Urinary bladder (tissue), 4 donors: ENCODE data around the gene RXRA. TPM values are rescaled to one million over a fixed set of nuclear protein-coding genes. Genes with fewer than 3 reads are reported as not detected.

ENCODE experiments used
- DNase-seq: peaks from one replicate; pipeline ENCODE4 v3.0.0-alpha.2; 2015; ENCODE audit errors: extremely low spot score
- H3K27ac ChIP-seq: one replicate; pipeline ENCODE4 v1.5.1; 2013; ENCODE audit warnings: low read depth, mild to moderate bottlenecking, moderate library complexity
- H3K36me3 ChIP-seq: one replicate; pipeline ENCODE4 v1.6.1; 2013; ENCODE audit warnings: mild to moderate bottlenecking, moderate library complexity; ENCODE audit not compliant: insufficient read depth
- H3K4me1 ChIP-seq: one replicate; pipeline ENCODE4 v1.6.1; 2013; ENCODE audit warnings: mild to moderate bottlenecking, moderate library complexity; ENCODE audit not compliant: insufficient read depth
- H3K4me3 ChIP-seq: one replicate; pipeline ENCODE4 v1.5.1; 2013; ENCODE audit warnings: low read depth, low read length
- WGBS: extraction: QIAGEN DNeasy Blood & Tissue Kit; methylation state at CpG from one replicate; pipeline ENCODE4 v1.1.7; 2013; 5-methylcytosine and 5-hydroxymethylcytosine counted together
- polyA plus RNA-seq: library from polyadenylated mRNA; stranded (reverse); fragments of 200-250 nt; gene quantifications from one replicate; pipeline ENCODE4 v1.2.3, GENCODE V29; 2013
- total RNA-seq: library from RNA; depleted of rRNA; stranded (reverse); fragments of >200 nt; gene quantifications from one replicate; pipeline ENCODE4 v1.2.3, GENCODE V29; 2014
- donor health status: healthy with polysubstance abuse.
- donor health status: healthy.

The RXRA gene
- total and polyA plus RNA-seq, 2 donors, result 19.7 to 70.6 TPM

DNA sequence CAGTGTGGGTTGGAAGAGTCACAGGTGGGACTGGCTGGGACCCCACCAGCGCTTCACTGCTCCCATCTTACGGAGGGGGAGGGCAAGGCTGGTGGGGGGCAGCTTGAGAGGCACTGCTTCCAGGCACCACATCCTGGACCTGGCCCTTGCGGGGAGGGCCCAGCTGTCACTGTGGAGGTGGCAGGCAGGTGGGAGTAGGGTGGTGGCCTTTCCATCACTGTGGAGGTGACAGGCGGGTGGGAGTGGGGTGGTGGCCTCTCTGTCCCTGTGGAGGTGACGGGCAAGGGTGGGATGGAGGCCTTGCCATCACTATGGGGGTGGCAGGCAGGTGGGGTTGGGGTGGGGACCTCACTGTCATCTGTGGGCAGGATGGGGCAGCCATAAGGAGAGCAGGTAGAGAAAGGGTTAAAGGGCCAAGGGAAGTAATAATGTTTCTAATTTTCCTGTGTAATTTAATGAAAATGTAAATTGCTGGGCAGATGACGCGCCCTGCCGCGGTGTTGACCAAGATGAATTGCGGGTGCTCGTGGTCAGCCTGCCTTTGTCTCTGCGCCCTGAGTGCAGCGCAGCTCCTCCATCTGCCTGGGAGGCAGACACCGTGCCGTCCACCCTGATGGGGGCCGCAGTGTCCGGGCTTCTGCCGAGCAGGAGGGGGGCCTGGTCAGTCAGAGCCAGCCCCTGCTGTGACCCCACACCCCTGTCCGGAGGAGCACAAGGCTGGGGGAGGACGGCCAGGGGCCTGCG is 20.8 kb downstream of the RXRA start:
- no peak overlapping the region for H3K27ac ChIP-seq
- H3K36me3 ChIP-seq, result no peaks in the 10 kb centered on the region
- no peak overlapping the region for H3K4me3 ChIP-seq
- DNase-seq, result no peak
- H3K4me1 ChIP-seq, result no peaks in the 10 kb centered on the region
- 88% methylated on average over 21 of the region's 21 CpGs for WGBS

DNA sequence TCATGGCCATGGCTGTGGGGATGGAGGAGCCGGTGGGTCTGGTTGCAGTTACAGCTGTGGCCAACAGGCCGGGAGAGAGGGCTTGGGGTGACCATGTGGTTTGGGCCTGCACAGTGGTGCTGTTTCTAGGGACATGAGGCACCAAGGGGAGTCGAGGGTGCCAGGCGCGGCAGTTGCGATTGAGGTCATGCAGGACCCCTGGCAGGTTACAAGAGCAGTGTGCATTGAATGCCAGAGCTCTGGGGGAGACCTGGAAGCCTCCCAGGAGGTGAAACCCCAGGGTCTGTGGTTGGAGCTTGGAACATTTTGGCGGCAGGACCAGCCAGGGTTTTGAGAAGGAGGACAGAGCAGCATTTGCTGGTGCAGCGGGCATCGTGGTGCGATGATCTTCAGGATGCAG is 21.7 kb downstream of the RXRA start:
- Histone ChIP-seq H3K36me3 (no peaks in the 10 kb centered on the region), H3K4me1 (peaks cover under 1% of the 10 kb centered on the region), H3K4me3 (no peak overlapping the region), H3K27ac (no peak overlapping the region)
- WGBS, result 91% methylated on average over 10 of the region's 10 CpGs
- DNase-seq, result no peak

DNA sequence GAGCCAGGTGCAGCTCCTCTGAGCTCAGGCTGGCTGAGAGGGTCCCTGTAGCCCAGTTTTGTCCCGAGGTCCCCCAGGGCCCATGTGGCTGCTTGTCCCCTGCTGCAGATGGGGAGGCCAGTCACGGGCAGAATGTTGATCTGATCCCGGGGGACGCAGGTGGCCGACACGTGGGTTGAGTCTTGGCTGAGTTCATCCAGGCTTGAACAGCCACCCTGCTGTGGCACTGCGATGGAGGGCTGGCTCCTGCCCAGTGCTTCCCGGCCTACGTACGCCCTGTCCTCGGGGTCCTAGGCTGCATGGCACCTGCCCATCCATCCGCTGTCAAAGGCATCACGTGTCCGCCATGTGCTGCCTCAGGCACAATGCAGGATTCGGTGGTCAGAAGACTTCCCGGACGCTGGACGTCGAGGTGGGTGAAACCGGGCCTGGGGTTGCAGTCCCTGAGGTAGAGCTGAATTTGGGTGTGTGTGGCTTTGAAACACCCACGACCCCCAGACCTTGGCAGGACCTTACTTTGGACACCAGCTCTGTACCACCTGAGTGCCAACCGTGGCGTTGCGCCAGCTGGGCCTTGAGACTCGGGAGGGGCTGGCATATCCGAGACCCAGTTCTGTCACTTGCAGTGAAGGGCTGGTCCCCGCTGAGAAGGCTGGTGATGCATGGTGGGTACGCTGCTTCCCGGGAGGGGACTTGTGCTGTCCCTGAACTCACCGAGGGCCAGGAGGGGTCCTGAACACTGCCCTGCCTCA is 22.3 kb downstream of the RXRA start:
- Histone ChIP-seq H3K27ac (no peak overlapping the region), H3K4me3 (no peak overlapping the region), H3K36me3 (no peaks in the 10 kb centered on the region), H3K4me1 (peaks cover 2% of the 10 kb centered on the region)
- no peak for DNase-seq
- WGBS, result 90% methylated on average over 30 of the region's 30 CpGs

DNA sequence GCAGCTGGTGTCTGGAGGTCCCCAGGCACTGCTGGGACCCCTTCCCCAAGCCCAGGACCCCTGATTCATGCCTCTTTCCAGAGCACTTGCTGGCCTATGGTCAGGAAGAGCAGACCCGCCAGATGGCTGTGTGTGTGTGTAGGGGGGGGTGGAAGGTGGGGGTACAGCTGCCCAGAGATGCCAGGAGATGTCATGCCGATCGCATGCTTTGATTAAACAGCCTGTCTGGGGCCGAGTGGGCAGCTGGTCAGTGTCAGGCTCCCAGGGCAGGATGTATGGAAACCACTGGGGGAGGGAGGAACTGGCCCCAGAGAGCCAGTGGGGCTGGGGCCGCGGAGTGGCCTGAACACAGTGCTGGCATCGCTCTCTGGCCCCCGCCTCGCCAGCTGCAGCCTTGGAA is 23.7 kb downstream of the RXRA start:
- Histone ChIP-seq H3K36me3 (no peaks in the 10 kb centered on the region), H3K27ac (no peak overlapping the region), H3K4me1 (peaks cover 2% of the 10 kb centered on the region), H3K4me3 (no peak overlapping the region)
- DNase-seq, result no peak
- 82% methylated on average over 9 of the region's 9 CpGs for WGBS

DNA sequence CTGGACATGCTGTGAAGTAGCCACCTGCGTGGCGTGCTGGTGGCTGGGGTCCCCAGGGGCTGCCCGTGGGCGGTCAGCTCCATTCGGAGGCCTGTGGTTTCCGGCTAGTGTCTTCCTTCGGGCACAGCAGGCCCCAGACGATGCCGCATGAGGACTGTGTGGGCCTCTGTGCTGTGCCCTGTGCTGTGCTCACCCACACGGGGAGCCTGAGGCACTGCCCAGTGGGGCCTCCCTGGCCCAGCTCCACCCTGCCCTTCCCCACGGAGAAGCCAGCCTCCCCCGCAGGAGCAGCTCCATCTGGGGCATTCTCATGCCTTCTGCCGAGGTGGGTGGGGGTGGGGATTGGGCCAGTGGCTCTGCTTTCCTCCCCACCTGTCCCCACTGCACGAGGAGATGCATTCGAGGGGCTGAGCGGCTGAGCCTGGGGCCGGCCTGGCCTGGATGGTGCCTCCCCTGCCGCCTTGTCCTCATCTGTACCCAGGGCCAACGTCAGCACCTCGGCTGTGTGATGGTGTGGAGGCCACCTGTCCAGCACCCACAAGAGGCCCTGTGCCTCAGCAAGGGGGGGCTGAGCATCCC is 24.2 kb downstream of the RXRA start:
- H3K36me3 ChIP-seq, result no peaks in the 10 kb centered on the region
- 78% methylated on average over 20 of the region's 20 CpGs for WGBS
- H3K27ac ChIP-seq, result no peak overlapping the region
- DNase-seq, result no peak
- H3K4me3 ChIP-seq, result no peak overlapping the region
- peaks cover 2% of the 10 kb centered on the region for H3K4me1 ChIP-seq

DNA sequence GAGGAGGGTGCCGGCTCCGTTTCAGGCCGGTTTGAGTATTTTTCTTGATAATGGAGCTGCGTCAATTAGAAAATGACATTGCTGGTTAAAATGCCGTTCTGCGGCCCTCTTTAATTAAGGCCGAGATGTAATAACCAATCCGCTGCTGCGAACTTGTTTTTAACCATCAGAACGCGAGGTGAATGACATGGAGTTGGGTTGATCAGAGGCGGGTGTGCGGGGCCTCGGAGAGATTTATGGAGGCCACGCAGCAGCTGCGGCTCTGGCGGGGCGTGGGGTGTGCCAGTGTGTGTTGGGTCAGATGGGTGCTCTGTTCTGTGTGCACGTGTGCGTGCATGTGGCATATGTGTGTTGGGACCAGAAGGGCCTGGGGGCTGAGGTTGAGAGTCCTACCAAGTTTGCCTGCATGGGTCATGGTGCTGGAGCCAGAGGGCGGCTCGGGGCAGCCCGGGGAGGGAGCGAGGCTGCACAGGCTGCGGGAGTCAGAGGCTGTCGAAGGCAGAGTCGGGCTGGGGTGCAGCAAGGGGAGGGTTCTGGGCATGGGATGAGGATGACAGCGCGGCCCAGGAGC is 25.4 kb downstream of the RXRA start:
- WGBS, result 84% methylated on average over 29 of the region's 29 CpGs
- Histone ChIP-seq H3K36me3 (no peaks in the 10 kb centered on the region), H3K4me3 (no peak overlapping the region), H3K4me1 (peaks cover 2% of the 10 kb centered on the region), H3K27ac (no peak overlapping the region)
- no peak for DNase-seq

DNA sequence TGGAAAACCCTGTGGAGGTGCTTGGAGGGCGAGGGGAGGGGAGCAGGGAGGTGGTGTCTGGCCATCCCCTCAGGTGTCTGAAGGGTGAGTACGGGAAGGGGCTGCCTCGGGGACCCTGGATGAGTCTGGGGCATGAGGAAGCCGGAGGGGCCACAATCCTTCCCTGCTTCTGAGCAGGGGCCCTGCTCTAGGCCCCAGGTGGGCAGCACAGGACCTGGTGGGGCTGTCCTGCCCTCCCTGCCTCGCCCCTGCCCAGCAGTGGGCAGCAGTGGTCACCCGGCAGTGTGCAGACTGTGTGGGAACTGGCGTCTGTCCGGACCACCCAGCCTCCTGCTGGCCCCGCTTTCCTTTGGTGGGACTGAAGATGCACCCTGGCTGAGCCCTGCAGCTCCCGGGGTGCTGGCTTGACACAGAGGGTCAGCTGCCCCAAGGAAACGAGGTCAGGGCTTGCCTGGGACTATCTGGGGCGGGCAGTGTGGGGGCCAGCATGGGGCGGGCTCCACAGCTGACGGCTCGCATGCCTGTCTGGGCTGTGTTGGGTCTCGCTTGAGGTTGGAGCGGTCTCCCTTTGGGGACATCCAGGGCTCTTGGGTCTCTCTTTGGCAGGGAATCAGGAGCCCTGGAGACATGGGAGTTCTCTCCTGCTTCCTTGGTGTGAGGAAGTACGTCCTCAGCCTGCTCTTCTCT is 26.1 kb downstream of the RXRA start:
- 83% methylated on average over 18 of the region's 18 CpGs for WGBS
- H3K36me3 ChIP-seq, result no peaks in the 10 kb centered on the region
- no peak overlapping the region for H3K27ac ChIP-seq
- no peak for DNase-seq
- H3K4me3 ChIP-seq, result no peak overlapping the region
- H3K4me1 ChIP-seq, result peaks cover 2% of the 10 kb centered on the region

DNA sequence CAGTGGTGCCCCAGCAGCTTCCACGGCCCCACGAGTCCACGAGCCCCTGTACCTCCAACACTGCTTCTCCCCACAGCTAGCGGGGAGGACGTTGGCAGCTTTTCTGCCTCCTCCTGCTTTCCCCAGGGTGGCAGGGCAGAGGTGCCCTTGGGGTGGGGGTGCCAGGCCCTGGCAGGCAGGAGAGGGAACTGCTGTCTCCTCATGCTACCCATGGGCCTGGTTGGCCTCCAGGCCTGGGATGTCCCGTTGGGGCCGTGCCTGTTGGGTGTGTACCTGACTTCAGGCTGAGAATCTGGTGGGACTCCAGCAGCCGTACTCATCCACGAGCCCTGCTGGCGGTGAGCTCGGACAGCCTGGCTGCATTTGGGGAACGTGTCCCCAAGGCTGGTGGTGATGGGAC is 27.3 kb downstream of the RXRA start:
- H3K4me3 ChIP-seq, result no peak overlapping the region
- H3K27ac ChIP-seq, result no peak overlapping the region

DNA sequence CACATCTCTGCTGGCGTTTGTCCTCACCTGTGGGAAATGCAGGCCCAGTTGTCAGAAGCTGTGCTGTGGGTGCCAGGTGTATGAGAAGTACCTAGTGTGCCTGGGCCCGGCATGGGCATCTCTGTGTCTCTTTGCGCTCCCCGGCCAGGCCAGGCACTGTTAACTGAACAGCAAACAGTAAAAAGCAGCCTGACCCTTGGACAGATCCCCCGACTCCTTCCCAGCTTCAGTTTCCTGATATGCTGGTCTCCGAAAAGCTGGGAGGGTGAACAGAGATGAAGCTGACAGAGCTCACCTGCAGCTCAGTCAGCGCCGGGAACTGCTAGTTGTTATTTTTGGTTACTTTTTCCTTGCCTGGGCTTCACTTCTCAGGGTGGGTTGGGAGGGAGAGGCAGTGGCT is 28.9 kb downstream of the RXRA start:
- Histone ChIP-seq H3K27ac (peak overlapping the region; percentile 16), H3K4me3 (no peak overlapping the region), H3K36me3 (no peaks in the 10 kb centered on the region), H3K4me1 (peaks cover 6% of the 10 kb centered on the region)
- WGBS, result 75% methylated on average over 8 of the region's 8 CpGs
- no peak for DNase-seq

More for the DNA sequence above, 27.3 kb downstream of the RXRA start:
- Histone ChIP-seq H3K36me3 (no peaks in the 10 kb centered on the region), H3K4me1 (peaks cover 3% of the 10 kb centered on the region)
- no peak for DNase-seq
- 75% methylated on average over 12 of the region's 12 CpGs for WGBS

DNA sequence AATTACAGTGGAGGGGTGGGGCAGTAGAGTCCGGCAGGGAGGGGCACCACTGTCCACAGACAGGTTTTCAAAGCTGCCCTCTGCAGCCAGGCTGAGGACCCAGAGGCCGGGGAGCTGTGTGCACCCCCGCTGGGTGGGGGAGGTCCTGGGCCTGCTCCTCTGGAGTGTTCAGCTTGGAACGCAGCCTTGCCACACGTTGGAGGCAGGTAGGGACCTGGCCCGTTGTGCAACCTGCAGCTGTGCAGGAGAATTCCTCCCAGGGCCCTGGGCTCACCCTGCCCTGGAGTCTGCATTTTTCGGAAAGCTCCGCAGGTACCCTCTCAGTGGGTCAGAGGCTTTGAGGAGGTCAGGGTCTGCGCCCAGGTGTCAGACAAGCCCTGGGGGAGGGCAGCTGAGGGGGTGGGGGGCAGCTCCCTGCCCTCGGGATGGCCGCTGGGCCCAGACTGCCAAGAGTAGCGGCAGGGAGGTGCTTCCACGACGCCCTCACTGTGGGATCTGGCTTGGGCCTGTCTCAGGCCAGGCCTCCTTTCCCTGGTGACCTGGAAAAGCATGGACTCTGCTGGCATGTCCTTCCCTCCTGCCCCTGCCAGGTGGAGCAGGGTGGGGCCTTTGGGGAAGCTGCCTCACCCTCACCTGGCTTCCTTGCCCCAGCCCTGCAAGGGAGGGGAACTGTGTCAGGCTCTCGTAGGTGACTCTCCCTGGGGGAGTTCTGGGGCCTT is 29.5 kb downstream of the RXRA start:
- WGBS, result 80% methylated on average over 15 of the region's 15 CpGs
- Histone ChIP-seq H3K27ac (peak overlapping the region; percentile 75), H3K36me3 (no peaks in the 10 kb centered on the region), H3K4me3 (no peak overlapping the region), H3K4me1 (peaks cover 6% of the 10 kb centered on the region)
- no peak for DNase-seq

DNA sequence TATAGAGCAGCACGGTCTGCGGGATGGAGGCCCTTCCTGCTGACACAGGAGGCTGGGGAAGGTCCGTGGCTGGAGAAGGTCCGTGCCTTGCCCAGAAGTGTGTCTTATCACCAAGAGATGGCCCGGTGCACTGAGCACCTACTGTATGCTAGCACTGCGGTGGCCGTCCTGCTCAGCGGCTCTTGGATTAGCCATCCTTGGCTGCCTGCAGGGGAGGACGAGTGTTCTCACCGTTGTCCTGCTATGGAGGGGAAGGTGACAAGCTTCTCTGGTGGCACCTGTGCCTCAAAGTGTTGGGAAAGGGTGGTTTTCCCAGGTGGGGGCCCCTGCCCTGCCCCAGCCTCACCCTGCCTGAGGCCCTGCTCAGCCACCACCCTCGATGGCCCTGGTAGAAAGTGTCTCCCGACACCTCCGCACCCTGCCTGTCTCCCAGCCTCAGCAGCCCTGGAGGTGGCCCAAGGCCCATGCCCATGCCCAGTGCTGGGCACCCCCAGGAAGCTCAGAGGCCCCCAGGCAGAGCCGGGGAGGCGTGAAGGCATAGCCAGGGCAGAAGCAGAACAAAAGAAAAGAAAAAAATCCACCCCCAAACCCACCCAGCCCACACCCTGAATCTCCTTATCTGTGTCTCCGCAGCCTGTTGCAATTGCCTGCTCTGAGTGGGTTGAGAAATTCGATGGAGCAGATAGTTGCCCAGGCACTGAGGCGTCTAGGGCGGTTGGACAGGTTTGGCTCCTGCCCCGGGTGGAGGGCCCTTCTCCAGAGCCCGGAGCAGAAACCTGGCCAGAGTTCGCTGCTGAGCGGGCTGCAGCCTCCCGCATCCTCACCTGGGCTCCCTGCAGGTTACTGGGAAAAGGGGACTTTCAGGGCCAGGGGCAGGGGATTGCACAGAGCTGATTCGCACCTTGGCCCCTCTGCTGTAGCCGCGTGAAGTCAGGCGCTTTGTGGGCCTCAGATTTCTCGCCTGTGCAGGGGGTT is 30.5 kb downstream of the RXRA start:
- WGBS, result 83% methylated on average over 29 of the region's 29 CpGs
- no peak overlapping the region for H3K4me3 ChIP-seq

DNA sequence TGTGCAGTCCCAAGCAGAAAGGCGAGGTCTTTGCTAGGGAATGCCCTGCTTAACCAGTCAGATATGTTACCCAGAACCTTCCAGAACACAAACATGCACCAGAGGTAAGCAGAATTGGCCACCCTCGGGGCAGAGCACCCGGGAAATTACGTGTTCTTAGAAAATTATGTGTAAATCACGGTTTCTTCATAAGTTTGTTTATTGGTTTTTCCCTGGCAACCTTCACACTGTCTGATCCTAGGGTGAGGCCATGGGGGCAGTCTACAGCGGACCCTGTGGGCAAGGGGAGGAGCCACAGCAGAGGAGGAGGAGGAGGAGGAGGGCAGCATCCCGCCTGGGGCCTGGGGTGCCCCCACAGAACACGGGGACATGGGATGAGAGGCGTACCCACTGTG is 31.4 kb downstream of the RXRA start:
- H3K4me1 ChIP-seq, result peaks cover 6% of the 10 kb centered on the region
- H3K27ac ChIP-seq, result peak overlapping the region; percentile 64
- H3K36me3 ChIP-seq, result no peaks in the 10 kb centered on the region
- WGBS, result 77% methylated on average over 9 of the region's 9 CpGs
- H3K4me3 ChIP-seq, result no peak overlapping the region
- DNase-seq, result no peak

More for the DNA sequence above, 30.5 kb downstream of the RXRA start:
- Histone ChIP-seq H3K4me1 (peaks cover 6% of the 10 kb centered on the region), H3K36me3 (no peaks in the 10 kb centered on the region), H3K27ac (peak overlapping the region; percentile 75)
- peak; percentile 85 for DNase-seq
